HG02759 (cell line): Measurements from ENCODE around the gene HOXB5.

Source experiments
- ATAC-seq: cut with Tn5 transposase; IDR thresholded peaks from one replicate; pipeline ENCODE4 v1.9.1; 2021; ENCODE audit warnings: mild to moderate bottlenecking, moderate library complexity; ENCODE audit not compliant: unreplicated experiment

The HOXB5 gene

DNA sequence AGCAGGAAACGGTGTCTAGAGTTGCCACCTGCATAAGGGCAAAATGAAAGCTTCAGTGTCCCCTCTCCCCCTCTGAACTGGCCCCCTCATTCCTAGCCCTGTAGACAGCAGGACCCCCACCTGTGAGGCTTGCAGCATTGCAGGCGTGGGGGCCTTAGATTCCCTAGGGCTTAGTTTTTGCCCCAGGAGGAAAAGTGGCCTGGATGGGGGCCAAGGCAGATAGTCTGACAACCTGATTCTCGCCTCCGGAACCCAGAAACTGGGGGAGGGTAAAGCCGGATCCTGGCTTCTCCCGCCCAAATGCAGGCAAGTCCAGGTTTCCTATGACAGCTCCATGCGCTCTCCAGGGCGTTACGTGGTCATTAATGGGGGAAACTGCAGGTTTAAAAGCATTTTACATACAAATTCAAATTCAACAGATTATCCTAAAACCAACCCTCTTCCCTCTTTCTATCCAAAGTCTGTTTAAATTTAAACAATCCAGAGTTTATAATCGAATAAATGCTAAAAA lies 11.9 kb upstream of the HOXB5 start:
- ATAC-seq: no peak

DNA sequence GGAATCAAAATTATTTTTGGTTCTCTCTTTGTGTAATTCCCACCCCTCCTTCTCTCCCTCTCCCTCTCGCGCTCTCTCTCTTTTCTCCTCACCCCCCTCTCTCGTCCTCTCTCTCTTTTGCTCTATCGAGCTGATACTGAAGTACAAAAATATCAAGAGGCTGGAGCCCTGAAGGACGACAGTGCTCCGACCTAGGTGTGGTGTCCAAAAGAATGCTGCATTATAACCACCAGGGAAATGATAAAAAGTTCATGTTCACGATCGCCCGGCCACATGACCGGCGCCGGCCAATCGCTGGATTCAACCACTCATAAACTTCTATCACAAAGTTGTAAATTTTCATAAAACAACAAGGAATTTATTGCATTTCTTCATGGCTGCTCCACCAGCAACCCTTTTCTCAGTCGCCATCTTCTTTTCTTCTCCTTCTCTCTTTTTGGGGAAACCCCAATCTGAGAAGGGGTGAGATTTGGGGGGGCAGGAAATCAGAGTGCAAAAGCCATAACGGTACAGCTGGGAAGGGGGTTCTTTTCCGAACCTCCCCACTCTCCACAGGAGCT lies 11.3 kb upstream of the HOXB5 start, which contains the start of gene HOXB6:
Gene HOXB6 (minus strand): TSS at position 217 of the 560 bp plus-strand sequence. CDS start 6,836 bp downstream, outside the sequence.
- ATAC-seq: no peak

DNA sequence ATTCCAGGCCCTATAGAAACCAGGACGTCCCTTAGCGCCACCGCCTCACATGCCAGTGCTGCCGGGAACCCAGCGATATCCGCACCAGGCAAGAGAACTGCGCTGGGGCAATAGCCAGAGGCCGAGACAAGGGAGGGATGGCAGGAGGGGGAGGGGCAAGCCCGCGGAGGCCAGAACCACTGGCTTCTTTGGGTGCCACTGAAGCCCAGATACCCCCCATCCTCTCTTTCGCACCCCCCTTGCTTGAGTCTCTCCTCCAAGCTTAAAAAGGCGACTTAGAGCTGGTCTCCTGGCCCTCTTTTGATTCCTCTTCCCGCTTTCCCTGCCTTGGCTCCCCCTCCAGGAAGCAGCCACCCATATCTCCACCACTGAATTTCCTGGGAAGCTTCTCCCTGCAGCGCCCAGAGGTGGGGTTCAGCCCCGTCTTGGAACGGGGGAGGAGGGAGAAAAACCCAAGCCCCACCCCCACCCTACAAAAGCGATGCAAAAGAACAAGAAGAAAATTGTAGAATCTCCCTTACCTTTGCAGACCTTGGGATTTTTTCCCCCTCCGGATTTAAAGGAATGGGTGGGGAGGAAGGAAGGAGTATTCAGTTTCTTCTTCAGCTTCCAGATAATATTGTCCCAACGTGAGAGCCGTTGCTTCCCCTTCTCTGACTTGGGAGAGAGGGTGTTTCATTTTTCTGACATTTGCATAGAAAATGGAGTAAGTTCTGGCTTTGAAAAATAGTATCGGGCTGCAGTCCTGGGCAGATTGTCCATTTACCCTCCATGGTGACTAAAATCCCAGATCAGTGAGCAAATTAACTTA lies 10.6 kb upstream of the HOXB5 start:
- ATAC-seq: no peak

DNA sequence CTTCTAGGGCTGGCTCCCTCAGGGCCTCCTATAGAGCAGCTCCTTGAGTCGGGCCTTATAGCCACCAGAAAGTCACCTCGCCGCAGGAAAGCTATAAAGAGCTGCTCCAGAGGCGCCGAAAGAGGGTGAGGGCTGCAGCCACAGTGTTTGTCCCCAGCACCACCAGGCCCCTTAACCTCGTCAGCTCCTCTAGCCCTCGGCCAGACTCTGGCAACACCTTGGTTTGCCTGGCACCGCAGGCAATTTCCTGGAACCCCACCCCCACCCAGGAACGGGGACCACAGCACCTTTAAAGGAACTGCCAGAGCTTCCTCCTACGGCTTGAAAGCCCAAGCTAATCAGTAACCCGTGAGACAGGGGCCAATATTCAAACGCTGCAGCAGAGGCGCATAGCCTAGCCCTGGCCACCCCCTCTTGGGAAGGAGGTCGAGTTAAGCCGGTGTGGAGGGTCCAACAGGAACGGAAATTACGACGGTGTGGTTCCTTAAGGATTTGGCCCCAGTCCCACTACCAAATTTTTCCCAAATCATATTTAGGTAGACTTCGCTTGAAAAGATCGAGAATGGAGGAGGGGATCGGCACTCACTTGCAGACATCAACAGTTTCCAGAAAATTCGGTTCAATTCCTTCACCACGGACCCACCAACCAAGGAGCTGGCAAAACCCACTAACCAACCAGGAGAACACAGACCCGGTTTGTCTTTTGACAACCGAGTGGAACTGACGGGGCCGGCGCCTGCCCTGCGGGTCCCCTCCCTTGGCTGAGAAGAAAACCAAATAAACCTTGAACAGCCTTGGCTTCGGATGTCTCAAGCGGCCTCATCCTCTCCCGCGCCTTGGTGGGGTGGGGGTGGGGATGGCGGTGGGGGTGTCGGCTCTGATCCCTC lies 8.2 kb upstream of the HOXB5 start:
- no peak for ATAC-seq

DNA sequence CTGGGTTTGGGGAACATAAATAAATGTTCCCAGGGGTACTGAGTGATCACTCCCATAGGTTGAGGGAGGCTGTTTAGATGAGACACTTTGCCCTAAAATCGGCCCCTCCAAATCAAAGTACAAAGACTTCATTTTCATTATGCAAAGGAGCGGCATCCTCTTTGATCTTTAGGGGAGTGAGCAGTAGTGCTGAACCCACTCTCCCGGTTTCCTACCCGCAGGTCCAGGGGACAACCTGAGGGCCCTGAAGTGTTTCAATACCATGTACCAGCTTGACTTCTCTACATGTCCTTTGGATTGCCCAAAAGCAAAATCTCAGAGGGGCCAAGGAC lies 7.6 kb upstream of the HOXB5 start:
- no peak for ATAC-seq

DNA sequence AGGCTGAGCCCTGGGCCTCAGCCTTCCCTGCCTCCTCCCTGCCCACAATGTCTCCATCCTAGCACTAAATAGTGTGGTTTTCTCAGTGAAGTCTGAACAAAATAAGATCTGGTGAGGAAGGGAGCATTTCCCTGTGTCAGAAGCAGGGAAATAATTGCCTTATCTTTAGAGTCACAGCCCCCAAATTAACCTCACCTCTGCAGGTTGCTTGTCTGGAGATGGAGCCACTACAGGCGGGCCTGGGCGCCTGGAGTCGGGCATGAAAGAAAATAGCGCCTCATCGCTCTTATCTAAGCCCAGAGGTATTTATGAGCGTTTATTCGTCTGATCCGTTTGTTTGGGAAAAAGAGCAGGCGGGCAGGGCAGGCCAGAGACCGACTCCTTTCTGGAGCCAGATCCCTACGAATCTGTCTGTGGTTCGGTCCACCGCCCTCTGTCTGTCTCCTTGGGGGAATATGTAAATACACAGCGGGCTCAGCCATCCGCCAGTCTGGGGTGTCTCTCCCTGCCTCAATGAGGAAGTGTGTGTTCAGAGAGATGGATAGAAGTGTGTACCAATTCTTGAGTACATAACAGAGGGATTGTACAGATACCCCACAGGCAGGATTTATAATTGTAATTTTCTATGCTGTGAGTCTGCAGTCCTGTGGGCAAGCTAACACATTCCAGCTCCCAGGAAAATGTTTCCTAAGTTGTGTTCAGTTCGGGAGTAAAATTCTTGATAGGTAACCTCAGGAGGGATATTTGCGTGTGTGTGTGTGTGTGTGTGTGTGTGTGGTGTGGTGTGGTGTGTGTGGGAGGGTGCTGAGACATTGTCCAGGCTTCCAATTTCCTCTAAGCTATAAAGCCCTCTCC lies 6.9 kb upstream of the HOXB5 start:
- no peak for ATAC-seq

DNA sequence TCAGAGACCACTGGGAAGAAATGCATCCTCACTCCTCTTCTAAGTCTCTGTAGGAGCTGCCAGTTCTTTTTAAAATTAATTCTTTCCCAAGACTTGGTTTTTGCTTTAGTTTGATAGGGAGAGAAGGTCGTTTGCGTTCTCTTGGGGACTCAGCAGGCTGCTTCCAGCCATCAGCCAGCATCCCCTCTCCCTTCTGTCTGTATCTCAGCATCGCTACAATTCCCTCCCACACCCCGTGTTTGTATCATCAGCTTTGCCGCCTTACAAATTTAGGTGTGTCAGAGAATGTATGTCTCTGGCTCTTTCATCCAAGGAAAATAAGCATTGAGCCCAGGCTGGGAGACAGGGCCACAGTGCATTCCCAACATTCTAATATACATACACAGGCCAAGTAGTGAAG lies 5.8 kb upstream of the HOXB5 start:
- no peak for ATAC-seq

DNA sequence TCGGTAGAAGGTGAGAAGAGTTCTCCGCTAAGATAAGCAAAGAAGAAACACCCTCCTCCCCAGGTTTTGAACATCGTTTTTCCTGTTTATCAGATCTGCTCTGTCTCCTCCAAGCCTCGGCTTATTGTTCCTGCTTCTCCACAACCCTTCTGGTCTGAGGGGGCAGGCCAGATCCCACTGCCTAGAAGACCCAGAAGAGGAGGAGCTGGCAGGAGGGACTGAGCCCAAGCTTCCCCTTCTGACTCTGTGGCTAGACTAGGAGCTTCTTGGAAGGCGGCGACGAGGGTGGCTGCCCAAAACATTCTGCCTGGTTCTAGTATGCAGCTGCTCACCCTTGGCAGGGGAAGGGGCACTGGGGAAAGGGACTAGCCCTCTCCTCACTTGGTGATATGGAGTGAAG lies 5.2 kb upstream of the HOXB5 start:
- ATAC-seq: no peak

DNA sequence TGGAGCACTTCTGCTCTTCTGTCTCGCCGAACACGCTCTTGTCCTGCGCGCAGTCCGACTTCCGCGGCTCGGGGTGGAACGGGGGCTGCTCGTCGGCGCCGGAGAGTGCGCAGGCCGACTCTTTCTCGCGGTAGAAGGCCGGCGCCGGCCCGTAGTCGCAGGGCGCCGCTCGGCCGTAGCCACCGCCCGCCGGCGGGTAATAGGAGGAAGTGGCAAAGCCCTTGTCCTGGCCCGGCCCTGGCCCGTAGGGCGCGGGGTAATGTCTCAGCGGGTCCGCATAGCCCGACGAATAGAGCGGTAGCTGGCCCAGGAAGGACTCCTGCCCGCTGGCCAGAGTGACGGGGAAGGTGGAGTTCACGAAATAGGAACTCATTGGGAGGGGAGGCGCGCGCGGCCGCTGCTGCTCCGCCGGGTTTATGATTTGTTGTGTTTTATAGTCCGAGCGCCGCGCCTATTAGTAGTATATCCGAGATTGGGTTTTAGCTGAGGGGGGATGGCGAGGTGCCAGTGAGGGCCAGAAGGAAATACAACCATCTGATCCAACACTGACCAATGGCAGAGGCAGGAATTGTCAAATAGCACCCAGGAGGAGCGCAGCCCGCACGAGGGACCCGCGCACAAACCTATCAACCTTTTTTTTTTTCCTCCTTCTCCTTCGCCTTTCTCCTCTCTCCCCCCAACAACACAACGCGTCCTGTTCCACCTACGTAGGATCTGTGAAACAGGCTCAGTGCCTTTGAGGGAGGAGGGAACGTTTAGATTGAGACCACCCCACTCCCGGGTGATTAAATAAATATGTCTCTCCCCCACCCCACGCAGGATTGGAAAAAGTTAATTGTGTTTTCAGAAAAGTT lies 4.4 kb upstream of the HOXB5 start:
- no peak for ATAC-seq

DNA sequence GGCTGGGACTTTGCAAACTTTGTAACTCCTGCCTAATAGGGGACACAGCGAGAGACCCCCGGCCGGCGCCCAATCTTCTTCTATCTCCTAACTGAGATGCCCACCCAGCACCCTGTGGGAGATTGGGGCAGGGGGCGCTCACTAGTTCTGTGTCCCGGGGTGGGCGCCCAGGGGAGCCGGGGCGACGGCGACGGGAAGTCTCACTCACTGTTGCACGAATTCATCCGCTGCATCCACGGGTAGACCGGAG lies 3.9 kb upstream of the HOXB5 start:
- no peak for ATAC-seq

DNA sequence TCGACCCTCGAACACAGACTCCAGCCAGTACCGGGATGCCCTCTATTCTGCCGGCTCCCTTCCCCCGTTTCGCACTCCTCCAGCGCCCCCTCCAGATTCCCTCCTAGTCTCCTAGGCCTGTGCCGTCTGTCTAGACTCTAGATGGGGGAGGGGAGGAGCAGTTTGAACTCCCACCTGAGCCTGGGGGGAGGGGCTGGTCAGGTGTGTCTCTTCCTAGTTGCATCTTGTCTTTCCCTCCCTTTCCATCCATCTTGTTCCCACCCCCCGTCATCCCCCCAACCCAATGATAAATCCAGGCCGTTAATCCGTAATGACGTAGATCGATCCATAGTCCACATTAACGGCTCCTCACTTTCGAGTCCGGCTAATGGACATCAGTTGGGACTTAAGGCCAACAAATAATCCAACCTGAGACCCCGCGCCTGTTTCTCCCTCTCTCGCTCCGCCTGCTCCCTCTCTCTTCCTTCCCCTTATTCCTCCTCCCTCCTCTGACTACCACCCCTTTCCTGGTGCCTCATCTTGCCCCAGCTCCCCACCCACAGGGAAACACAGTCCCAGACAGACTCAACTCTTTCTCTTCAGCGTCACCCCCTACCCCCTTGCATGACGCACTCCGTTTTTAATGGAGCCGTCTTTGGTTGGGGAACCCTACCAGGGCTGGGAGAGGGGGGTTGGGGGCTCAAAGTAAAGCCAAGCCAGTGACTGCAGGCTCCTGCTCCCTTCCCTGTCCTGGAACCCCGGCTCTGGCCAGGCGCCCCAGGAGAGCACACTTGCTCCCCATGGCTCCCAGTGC lies 3.4 kb upstream of the HOXB5 start:
- ATAC-seq: no peak

DNA sequence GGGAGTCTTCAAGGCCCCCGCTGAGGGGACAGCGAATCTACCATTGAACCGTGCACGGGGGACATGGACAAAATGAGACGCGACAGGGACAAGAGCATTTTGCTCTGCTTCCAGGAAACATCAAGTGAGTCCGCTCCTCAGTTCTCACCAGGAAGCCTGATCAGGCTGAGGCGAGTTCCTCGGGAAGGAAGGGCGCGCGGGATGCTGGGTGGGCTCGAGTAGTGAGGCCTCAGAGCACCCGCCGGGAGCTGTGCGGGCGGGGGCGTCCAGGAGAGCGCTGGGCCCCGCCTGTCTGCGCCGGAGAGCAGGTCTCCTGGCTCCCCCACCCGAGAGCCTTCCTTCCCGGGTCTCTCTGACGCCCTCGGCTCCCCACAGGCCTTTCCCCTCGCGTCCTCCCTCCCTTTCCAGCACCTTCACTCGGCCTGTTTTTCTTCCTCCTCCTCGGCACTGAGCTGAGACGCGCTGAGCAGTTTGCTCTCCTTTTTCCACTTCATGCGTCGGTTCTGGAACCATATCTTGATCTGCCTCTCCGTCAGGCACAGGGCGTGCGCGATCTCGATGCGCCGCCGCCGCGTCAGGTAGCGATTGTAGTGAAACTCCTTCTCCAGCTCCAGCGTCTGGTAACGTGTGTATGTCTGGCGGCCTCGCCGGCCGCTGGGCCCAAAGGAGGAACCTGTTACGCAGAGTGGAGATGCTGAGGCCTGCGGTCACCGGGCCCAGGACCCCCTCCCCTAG lies 2.6 kb upstream of the HOXB5 start:
- no peak for ATAC-seq

DNA sequence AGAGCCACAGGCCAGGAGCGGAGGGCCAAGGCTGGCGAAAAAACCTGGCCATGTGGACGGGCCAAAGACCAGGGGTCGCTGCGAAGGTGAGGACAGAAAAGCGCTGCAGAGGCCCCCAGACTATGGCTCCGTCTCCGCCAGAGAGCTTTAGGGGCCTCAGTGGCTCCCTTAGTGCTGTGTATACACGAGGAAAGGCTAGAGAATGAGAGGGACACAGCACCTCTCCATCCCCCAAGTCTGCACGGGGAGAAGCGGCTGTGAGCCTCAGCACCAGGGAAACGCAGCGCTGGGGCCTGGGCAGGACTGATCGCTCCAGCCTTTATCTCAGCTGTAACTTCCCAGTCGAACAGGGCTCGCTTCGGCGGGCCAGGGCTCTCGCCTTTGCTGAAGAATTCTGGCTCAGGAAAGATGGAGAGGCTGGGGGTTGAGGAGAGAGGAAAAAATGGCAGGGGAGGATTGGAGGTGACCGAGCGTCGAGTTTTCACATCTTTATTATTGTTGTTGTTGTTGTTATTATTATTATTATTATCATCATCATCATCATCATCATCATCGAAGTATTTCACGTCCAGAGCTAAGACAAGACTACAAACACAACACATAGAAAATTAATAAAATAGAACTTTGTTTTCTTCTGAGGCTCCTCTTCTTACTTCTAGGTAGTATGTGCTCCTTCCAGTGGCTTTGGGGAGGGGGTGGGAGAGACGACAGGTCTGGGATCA lies 1.9 kb upstream of the HOXB5 start:
- no peak for ATAC-seq

DNA sequence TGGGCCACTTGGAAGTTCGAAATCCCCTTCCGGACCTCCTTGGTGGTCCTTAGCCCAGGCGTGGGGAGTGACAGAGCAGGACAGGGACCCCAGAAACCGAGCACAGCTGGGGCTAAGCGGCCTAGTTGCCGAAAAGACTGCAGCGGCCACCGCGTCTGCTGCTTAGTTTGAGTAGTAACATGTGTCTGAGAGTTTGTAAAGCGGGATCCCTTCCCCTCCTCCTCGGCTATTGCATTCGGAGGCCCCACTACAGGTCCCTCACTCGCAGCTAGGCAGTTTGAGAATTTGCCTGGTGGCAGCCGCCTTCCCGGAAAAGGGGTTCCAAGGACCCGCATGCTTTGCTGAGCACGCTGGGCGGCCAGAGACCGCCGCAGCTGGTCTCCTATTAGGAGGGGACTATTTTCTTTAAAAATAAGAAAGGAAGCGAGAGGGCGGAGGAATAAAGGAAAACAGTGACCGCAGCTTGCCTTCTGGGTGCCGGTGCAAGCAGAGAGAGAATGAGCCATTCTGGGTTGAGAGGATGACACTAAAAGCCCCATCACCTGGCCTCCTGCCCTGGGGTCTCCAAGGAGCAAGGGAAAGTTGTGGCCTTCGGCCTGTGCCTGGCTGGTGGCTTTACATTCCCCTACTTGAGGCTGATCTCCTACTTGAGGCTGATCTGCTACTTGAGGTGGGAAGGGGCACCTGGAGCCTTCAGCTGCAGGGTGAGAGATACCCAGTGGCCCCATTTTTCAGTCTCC lies 1.1 kb upstream of the HOXB5 start:
- ATAC-seq: no peak

DNA sequence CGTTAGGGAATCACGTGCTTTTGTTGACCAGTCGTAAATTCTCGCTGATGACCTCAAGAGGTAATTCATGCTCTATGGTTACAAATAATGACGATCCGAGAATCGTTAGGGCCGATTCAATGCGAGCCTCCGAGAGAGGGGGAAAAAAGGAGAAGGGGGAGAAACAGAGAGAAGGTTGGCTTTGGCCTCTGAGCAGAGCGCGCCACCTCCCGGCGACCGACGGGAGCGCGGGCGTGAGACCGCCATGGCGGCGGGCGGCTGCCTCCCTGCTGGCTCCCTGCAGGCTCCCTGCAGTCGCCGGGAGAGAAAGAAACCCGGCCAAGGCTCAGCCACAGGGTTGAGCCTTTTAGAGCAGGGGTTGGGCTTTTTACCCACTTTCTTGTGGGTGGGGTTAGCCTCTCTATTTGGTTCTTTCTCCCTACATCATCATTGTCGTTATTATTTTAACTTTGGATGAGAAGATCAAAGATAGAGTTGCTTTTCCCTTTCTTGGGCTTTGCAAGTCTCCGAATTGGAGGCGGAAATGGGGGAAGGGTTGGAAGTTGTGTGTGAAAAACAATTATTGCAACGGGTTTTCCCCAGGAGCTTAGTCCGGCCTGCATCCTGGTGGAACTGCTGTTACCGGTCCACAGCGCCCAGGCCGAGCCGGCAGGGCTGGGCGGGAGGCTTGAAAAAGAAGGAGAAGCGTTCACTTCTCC lies 410 bp upstream of the HOXB5 start:
- ATAC-seq: no peak

DNA sequence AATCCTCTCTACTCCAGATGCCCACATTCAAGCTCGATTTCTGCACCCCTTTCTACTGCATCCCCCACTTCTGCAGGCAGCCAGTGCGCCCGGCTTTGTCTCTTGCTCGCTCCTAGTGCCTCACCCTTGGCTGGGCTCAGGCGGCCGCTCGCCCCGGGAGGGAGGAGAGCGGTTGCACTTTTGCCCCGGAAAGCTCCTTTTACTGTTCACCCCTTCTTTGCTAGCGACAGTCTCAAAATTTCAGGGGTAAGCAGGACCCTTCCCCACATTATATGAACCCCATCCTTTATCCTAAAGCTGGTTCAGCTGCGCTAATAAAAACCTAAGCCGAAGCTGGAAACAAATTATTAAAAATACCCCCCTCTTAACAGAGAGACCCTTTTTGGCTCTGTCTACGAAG lies 1.0 kb downstream of the HOXB5 start:
- ATAC-seq: no peak

DNA sequence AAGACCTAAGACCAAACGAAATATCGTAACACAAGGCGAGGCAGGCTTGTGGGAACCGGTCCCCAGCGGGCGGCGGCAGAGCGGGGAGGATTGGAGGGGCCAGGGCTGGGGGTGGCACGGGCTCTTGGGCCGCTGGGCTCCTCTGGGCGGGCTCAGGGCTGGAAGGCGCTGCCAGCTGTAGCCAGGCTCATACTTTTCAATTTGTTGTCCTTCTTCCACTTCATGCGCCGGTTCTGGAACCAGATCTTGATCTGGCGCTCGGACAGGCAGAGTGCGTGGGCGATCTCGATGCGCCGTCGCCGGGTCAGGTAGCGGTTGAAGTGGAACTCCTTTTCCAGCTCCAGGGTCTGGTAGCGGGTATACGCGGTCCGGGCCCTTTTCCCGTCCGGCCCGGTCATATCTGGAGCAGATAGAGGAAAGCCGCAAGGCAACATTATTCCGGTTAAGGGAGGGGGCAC lies 1.5 kb downstream of the HOXB5 start:
- no peak for ATAC-seq
